NCI-H1105 (cell line): ENCODE measurements around the gene TM4SF20.

ENCODE experiments used
- DNase-seq: peaks from one replicate; lab custom pipeline; 2025; lab: John Stamatoyannopoulos, UW

Gene TM4SF20

GRCh38 chr2:227379095-227379494, at the start of gene TM4SF20:
TM4SF20 (minus strand) TSS chr2:227379306; CDS start chr2:227379268, 38 bp downstream.
- no peak for DNase-seq

DNA sequence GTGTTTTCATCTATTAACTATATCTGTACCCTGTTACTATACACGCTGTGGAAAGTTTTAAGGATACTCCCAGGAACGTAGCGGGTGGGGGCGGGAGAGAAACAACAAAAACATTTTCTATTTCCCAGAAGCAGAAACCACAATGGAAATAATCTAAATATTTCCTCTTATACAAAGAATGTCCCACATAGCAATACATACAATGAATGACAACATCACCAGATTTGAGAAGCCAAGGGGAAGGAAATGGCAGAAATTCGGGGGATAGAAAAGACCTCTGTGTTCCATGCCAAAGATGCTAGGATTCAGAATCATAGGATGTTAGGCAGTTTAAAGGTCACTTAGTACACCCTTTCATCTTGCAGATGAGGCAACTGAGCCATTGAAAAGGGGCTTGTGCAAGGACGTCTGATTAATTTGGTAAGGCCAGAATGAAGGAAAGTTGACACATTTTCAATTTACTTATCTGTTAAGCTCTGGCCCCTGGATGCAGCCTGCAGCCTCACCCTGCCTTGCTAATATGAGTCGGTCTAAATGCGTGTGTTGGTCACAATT, 49.7 kb upstream of the TM4SF20 start:
- no peak for DNase-seq

DNA sequence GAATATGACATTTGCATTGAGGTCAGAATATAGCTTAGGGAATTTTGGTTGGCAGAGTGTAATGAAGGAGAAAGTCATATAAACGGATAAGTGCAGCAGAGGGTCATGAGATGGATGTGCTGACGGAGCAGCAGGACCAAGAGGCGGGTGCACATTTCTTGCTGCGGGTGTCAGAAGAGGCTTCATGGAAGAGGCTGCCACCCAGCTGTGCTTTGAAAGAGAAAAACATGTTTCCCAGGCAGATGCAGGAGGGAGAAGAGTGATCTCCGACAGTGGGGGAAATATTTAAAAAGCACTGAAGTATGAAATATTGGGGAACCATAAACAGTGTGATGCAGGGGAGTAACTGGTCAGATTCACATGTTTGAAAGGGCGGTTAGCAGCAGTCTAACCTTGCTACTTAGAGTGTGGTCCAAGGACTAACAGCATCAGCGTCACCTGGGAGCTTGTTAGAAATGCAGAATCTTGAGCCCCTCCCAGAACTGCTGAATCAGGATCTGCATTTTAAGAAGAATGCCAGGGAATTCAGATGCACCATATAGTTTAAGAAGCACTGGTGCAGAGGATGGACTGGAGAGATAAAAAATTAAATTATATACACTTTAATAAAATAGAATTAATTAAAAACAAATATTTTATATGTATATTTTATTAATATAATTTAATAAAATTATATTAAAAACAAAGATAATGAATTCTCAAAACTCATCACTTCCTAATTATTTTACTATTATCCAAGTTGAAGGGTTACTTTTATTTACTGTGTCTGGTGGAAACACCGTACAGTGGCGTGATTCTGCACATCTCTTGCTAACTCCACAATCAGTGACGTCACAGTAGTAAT, 44.8 kb upstream of the TM4SF20 start:
- no peak for DNase-seq

- no peak for DNase-seq
These were observed 41.3 kb upstream of the TM4SF20 start for GRCh38 chr2:227420087-227421052.

GRCh38 chr2:227416701-227417100, 37.6 kb upstream of the TM4SF20 start:
- DNase-seq, result no peak

DNA sequence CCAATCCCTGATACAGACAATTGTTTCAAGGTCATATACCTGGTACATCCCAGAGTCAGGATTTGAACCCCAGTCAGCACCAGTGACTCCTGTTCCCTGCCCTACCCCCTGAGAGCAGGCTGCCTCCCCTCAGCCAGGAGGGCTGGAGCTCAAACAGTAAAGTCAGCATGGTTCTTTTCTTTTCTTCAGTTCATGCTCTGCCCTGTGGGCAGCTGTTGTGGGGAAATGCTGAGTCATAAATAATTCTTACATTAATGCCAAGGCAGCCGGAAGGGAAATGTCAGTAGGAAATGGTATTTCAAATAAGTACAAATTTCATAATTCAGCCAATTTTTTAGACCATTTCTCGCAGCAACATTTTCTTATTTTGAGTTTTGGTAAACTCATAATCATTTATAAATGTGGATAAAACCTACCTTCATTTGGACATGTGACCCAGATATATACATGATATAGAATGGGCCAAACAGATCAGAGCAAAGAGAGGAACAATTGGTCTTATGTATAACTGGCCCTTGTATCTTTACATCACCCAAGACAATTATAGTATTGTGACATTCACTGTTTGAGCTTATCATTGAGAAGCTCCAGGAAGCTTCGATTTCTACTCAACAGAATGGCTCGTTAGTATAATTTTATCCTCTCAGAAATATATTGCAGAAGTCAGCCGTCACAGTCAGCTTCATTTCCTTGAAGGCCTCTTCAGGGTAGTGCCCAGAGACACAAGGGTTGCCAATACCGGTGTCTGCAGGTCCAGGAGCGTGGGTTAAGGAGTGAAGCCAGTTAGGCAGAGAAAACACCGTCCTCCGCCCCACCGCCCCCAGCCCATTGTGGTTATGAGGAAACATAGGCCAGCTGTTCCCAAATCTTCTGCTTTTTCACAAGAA, 36.7 kb upstream of the TM4SF20 start:
- DNase-seq, result no peak

DNA sequence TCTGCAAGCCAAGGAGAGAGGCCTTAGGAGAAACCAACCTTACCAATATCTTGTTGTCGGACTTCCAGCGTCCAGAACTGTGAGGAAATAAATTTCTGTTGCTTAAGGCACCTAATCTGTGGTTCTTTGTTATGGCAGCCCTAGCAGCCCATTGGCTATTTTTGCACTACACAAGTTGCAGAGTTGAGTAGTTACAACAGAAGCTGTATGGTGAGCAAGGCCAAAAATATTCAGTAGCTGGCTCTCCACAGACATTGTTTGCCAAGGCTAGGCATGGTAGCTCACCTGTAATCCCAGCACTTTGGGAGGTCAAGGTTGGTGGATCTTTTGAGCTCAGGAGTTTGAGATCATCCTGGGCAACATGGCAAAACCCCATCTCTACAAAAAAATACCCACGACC, 35.7 kb upstream of the TM4SF20 start:
- DNase-seq, result no peak

- no peak for DNase-seq
These were observed 34.3 kb upstream of the TM4SF20 start for GRCh38 chr2:227413371-227413770.

DNA sequence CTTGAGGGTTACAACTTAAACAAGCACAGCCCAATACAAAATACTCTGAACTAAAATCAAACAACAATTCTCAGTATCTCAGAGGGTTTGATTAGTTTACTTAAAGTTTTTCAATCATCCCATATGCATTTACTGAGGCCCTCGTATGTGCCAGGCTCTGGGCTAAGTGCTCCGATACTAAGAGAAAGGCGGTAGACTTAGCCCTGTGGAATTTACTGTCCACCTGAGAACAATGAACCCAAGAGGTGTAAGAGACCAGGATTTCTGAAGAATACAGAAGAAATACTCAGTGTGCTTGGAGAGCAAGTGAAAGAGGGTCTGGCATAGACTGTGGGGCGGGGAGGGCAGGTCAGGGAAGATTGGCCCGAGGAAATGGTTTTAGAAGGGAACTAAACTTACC, 33.8 kb upstream of the TM4SF20 start:
- no peak for DNase-seq

GRCh38 chr2:227411990-227412350, 32.9 kb upstream of the TM4SF20 start:
- DNase-seq, result no peak

DNA sequence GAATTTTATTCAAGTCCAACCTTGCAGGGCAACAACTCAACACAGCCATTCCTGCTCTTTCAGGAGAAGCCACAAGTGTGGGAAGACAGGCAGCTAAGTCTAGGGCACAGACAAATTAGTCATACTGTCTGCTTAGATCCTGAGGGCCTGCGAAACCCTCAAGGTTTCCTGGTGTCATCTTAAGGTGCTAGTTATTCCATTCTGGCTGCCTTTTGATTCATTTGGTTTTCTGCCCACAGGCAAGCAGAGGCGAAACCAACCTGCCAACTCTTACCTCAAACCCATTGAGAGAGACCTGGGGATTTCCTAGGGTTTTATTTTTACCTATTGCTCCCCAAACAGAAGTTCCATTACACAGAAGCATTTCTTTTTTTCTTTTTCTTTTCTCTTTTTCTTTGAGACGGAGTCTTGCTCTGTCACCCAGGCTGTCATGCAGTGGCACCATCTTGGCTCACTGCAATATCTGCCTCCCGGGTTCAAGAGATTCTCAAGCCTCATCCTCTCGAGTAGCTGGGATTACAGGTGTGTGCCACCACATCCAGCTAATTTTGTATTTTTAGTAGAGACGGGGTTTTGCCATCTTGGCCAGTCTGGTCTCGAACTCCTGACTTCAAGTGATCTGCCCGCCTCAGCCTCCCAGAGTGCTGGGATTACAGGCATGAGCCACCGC, 32.3 kb upstream of the TM4SF20 start:
- no peak for DNase-seq

- no peak for DNase-seq
These were observed 31.1 kb upstream of the TM4SF20 start for GRCh38 chr2:227410191-227410590.

- DNase-seq, result no peak
These were observed 28.6 kb upstream of the TM4SF20 start for GRCh38 chr2:227407591-227408151.

GRCh38 chr2:227406177-227407031, 27.3 kb upstream of the TM4SF20 start:
- peak; percentile 87 for DNase-seq

DNA sequence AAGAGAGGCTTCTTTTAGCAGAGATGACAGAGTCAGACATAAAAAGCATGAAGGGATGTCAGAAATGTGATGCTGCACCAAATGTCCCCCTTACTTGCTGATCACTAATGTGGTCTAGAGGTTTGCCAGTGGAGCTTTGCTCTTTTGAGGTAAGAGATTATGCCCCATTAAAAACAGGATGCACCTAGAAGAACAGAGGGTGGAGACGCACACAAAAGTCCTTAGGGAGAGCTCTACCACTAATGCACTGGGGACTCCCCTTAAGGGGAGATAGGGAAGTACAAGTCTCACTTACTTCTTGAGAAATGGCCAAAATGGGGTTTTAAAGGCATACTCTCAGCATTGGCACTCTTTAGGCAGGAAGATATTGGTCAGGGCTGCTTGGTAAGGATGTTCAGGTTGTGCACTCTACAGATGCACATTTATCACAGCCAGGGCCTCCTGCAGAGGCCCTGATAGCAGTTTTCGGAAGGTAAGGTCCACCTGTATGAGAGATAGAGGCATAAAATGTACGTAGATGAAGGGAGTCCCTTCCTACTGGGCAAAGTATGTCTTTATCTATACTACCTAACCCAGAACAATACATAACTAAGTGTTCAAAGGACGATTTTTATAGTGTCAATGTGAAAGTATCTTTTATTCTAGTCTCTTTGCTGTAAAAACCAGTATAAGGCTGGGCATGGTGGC, 25.6 kb upstream of the TM4SF20 start:
- no peak for DNase-seq

GRCh38 chr2:227402959-227403358, 23.9 kb upstream of the TM4SF20 start:
- no peak for DNase-seq

GRCh38 chr2:227402321-227402720, 23.2 kb upstream of the TM4SF20 start:
- DNase-seq, result no peak

DNA sequence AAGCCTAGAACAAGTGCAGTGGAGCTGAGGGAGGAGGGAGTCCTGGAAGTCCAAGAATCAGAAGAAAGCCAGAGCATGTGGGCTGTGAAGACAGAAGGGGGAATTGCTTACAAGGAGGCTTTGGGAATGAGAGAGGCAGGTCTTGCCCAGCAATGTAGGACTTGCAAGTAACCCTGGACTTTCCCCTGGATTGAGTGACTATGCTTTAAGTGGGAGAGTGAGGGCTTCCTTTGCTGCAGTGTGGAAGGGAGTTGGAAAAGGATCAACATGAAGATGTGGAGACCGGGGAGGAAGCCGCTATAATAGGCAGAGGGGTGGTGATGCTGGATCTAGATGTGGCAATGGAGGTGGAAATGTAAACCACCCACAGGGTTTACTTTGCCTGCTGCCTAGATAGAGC, 22.4 kb upstream of the TM4SF20 start:
- no peak for DNase-seq
